KMS-11 (cell line): Measurements from ENCODE around the gene FERMT3.

Experiments used
- H2AFZ ChIP-seq: fragments of 200-600 bp; sonication (generic); 2 replicates; pipeline ENCODE4 v1.6.1; 2016; ENCODE audit warnings: antibody characterized with exemption, mixed run types, low read depth
- H3K27ac ChIP-seq: fragments of 200-600 bp; sonication (generic); 2 replicates; pipeline ENCODE4 v1.6.1; 2016; ENCODE audit warnings: mild to moderate bottlenecking, mixed run types
- H3K27me3 ChIP-seq: fragments of 200-600 bp; sonication (generic); 2 replicates; pipeline ENCODE4 v1.6.1; 2017; ENCODE audit warnings: mild to moderate bottlenecking, low read depth, mixed run types, moderate library complexity; ENCODE audit not compliant: insufficient read depth
- H3K36me3 ChIP-seq: fragments of 200-600 bp; sonication (generic); 2 replicates; pipeline ENCODE4 v1.6.1; 2017; ENCODE audit warnings: mild to moderate bottlenecking, mixed run types; ENCODE audit not compliant: insufficient read depth
- H3K4me1 ChIP-seq: fragments of 200-600 bp; sonication (generic); 2 replicates; pipeline ENCODE4 v1.6.1; 2016; ENCODE audit warnings: mild to moderate bottlenecking, low read depth, mixed run types; ENCODE audit not compliant: poor library complexity, severe bottlenecking
- H3K4me2 ChIP-seq: fragments of 200-600 bp; sonication (generic); 2 replicates; pipeline ENCODE4 v1.7.0; 2016; ENCODE audit warnings: mild to moderate bottlenecking, mixed run types
- H3K4me3 ChIP-seq: fragments of 200-600 bp; sonication (generic); IDR thresholded peaks from 2 replicates; pipeline ENCODE4 v1.6.1; 2017; ENCODE audit warnings: low read depth, low read length, mixed read lengths; ENCODE audit not compliant: insufficient read depth
- H3K79me2 ChIP-seq: fragments of 200-600 bp; sonication (generic); 2 replicates; pipeline ENCODE4 v1.6.1; 2016; ENCODE audit warnings: low read depth, mixed run types; ENCODE audit not compliant: insufficient read depth
- H3K9ac ChIP-seq: fragments of 200-600 bp; sonication (generic); 2 replicates; pipeline ENCODE4 v1.6.1; 2016; ENCODE audit warnings: mild to moderate bottlenecking, mixed run types
- H4K20me1 ChIP-seq: fragments of 200-600 bp; sonication (generic); 2 replicates; pipeline ENCODE4 v1.6.1; 2016; ENCODE audit warnings: mild to moderate bottlenecking, mixed run types; ENCODE audit not compliant: insufficient read depth
- TF ChIP-seq, protein P1 (sequence below): fragments of 200-600 bp; sonication (generic); conservative IDR thresholded peaks from 2 replicates; pipeline ENCODE4 v1.6.1; 2017; ENCODE audit warnings: low read depth, mild to moderate bottlenecking, antibody characterized with exemption, low read length, moderate library complexity, mixed read lengths

The FERMT3 gene

DNA sequence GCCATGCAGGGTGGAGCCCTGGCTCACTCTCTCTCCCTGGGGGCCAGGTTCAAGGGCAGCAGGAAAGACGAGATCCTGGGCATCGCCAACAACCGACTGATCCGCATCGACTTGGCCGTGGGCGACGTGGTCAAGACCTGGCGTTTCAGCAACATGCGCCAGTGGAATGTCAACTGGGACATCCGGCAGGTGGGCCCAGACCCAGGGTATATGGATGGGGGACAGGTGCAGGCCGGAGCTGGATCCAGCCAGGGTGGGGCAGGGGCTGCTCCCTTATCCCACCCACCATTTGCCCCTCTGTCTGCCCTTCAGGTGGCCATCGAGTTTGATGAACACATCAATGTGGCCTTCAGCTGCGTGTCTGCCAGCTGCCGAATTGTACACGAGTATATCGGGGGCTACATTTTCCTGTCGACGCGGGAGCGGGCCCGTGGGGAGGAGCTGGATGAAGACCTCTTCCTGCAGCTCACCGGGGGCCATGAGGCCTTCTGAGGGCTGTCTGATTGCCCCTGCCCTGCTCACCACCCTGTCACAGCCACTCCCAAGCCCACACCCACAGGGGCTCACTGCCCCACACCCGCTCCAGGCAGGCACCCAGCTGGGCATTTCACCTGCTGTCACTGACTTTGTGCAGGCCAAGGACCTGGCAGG, 16.6 kb downstream of the FERMT3 start:
- no peaks in the 10 kb centered on the region for H3K79me2 ChIP-seq
- H3K36me3 ChIP-seq: no peaks in the 10 kb centered on the region
- H4K20me1 ChIP-seq: no peaks in the 10 kb centered on the region
- no peak overlapping the region for H2AFZ ChIP-seq
- H3K4me2 ChIP-seq: no peak overlapping the region
- H3K4me3 ChIP-seq: no peak overlapping the region
- no peak overlapping the region for H3K9ac ChIP-seq
- no peak overlapping the region; the same call in 1 of the 2 replicates for H3K27ac ChIP-seq
- peaks cover 17% of the 10 kb centered on the region for H3K4me1 ChIP-seq
- TF ChIP-seq, protein P1, sequence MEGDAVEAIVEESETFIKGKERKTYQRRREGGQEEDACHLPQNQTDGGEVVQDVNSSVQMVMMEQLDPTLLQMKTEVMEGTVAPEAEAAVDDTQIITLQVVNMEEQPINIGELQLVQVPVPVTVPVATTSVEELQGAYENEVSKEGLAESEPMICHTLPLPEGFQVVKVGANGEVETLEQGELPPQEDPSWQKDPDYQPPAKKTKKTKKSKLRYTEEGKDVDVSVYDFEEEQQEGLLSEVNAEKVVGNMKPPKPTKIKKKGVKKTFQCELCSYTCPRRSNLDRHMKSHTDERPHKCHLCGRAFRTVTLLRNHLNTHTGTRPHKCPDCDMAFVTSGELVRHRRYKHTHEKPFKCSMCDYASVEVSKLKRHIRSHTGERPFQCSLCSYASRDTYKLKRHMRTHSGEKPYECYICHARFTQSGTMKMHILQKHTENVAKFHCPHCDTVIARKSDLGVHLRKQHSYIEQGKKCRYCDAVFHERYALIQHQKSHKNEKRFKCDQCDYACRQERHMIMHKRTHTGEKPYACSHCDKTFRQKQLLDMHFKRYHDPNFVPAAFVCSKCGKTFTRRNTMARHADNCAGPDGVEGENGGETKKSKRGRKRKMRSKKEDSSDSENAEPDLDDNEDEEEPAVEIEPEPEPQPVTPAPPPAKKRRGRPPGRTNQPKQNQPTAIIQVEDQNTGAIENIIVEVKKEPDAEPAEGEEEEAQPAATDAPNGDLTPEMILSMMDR: no peak
- H3K27me3 ChIP-seq: no peaks in the 10 kb centered on the region

DNA sequence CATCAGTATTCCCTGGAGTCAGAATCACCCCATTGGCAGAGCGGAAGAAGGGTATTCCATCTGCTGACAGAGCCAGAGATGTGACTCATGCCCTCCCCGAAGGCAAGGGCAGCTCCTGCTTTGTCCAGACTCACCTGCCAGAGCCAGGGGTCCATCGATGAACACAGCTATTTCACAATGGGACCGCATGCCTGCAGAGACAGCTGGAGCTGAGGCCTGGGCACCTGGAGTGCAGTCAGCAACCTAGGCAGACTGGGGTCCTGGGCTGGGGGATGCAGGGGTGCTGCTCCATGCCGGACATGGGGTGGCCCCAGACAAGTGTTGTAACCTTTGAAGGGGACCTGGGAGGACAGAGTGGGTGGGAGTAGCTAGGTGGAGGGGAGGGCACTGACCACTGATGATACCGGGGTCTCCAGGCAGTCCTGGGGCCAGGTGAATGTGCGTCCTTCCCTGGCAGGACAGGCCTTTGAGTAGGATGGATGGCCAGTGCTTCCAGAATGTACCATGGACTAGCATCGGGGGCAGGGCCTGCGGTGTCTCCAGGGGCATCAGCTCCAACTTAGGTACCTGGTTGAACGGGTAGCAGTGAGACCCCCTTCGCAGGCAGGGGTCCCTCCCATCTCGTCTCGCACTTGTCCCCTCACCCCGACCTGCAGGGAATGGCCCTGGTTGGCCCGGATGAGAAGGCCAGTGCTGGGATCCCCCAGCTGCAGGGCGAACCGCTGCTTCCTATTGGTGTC, 17.8 kb downstream of the FERMT3 start:
- Histone ChIP-seq H4K20me1 (no peaks in the 10 kb centered on the region), H2AFZ (no peak overlapping the region), H3K4me3 (no peak overlapping the region), H3K4me1 (peaks cover 18% of the 10 kb centered on the region), H3K79me2 (no peaks in the 10 kb centered on the region), H3K27me3 (no peaks in the 10 kb centered on the region), H3K36me3 (no peaks in the 10 kb centered on the region), H3K9ac (no peak overlapping the region), H3K4me2 (no peak overlapping the region; the same call in 1 of the 2 replicates), H3K27ac (no peak overlapping the region)
- TF ChIP-seq, protein P1: no peak

DNA sequence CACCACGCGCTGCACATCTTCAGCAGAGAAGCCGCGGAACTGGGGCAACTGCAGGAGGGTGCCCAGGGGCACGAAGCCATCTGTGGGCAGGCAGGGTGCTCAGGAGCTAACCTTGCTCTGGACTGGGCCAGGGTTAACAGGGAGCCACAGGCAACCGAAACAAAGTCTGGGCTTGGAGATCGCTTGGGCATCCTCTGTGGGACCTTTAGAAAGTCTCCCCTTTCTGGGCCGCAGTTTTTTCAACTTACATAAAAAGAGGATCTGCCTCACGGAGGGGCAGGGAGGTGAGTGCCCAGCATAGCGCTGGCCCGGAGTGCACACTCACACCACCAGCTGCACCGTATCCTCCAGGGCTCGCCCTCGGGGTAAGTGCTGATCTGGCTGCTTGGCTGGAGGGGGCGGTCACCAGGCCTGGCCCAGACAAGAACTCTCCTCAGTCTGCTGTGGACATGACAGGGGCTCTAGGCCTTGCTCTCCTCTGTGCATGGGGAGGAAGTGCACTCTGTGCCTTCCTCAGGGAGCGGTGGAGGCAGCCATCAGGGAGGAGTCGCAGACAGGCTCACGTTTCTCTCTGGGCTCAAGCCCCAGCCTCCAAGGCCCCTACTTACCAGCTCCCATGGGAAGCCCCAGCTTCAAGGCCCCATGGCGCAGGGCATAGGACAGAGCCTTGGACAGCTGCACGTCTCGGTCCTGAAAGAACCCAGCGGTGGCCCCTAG, 18.5 kb downstream of the FERMT3 start:
- H3K4me3 ChIP-seq: no peak overlapping the region
- no peaks in the 10 kb centered on the region for H3K27me3 ChIP-seq
- peak overlapping the region; percentile 53; the same call in 1 of the 2 replicates for H3K9ac ChIP-seq
- H3K27ac ChIP-seq: no peak overlapping the region; the same call in 1 of the 2 replicates
- TF ChIP-seq, protein P1: no peak
- peaks cover 25% of the 10 kb centered on the region for H3K4me1 ChIP-seq
- peak overlapping the region; percentile 84 for H3K4me2 ChIP-seq
- no peaks in the 10 kb centered on the region for H3K36me3 ChIP-seq
- H4K20me1 ChIP-seq: no peaks in the 10 kb centered on the region
- no peaks in the 10 kb centered on the region for H3K79me2 ChIP-seq
- peak overlapping the region; percentile 67; the same call in 1 of the 2 replicates for H2AFZ ChIP-seq

DNA sequence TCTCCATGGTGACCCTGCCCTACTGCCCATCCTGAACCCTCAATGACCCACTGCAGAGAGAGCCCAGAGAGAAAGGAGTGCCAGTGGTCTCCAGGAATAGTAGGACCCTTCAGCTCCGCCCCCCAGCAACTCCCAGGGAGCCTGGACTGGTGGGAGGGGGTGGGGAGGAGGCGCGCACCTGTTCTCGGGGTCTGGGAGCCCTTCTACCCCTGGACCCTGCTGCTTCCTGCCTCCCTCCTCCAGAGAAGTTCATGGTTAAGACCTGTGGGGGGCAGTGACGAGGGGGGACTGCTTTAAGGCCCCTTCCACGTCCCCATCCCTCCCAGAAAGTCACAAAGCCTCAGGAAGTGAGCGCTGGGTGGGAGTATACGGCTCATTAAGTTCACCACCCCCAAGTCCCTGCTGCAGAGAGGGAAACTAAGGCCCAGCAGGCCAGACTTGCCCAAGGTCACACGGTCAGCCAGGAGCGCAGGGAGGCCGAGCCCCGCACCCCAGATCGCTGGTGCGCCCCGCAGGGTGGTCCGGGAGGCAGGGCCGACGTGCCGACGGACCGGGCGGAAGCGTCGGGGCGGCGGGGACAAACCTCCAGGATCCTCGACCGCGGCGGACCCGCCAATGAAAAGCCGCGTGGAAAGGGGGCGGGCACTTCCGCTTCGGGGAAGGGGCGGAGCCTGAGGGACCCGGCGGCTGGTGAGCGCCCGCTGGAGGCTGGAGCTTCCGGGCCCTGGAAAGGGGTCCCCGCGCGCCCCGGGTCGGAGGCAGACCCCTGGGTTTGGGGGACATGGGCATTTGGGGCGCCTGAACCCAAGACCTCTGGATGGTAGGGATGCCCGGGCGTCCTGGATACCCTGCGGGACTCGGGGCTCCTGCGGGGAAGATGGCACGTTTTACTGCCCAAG, 19.3 kb downstream of the FERMT3 start, which contains the start of the genes NUDT22 and TRPT1:
Gene NUDT22, plus strand, starts transcription at position 667 of the 899 bp plus-strand sequence. CDS start 379 bp downstream, outside the sequence.
Gene TRPT1, minus strand, starts transcription at position 579 of the 899 bp plus-strand sequence. Its CDS starts 326 bp downstream, at position 253.
- Histone ChIP-seq H3K4me3 (no peak within 1 kb of the TSS), H3K9ac (peak within 1 kb of the TSS; percentile 53; the same call in 1 of the 2 replicates), H3K27me3 (no peaks in the 10 kb centered on the region), H3K27ac (peak within 1 kb of the TSS; percentile 32; the same call in 1 of the 2 replicates), H3K79me2 (no peaks in the 10 kb centered on the region), H4K20me1 (no peaks in the 10 kb centered on the region), H3K4me1 (peaks cover 25% of the 10 kb centered on the region), H2AFZ (peak within 1 kb of the TSS; percentile 67), H3K4me2 (peak within 1 kb of the TSS; percentile 96), H3K36me3 (no peaks in the 10 kb centered on the region)
- TF ChIP-seq, protein P1: no peak
